ENCODE measurements around the gene ECM1. TPM values are rescaled to one million over a fixed set of nuclear protein-coding genes. Genes with fewer than 3 reads are reported as not detected.

The ECM1 gene
- polyA plus RNA-seq, 1 donor (not counting 4 experiments of a cell fraction or from before 2014, with no cell fraction given): 23.6 TPM

DNA sequence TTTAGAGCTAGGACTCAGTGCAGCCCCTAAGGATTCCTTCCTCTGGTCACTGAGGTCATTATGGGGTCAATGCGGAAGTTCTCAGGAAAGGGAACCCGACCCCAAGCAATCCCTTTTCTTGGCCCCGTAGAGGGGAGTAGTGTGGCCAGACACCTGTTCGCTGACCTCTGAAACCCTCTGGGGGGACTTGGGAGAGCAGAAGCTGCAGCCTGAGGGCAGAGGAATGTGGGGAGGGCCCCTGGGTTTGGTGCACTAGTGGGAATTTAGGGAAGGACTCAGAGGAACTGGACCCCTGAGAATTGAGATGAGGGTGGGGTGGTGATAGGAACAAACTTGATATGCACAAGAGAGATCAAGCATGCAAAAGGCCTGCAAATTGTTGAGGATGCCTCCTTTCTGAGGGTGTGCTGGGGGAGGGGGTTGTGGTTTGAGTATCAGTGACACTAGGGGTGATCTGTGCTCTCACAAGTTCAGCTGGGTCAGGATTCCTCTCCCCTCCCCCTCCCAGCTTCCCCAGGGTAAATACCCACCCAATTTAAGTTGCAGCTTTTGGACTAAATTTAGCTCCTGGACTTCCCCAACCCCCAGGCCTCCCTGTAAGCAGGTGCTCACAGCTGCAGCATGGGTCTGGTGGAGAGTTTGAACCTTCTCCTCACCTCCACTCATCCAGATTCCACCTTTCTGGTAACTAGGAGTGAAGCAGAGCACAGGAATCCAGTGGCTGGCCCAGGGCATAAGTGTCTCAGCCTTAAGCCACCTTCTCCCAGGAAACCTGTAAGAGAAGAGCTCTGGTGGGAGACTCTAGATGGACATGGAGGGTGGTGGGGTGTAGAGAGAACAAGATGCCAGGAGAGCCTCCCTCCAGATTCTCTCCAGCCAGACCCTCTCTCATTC is 54.8 kb downstream of the ECM1 start:
- no peak for FAIRE-seq
- DNase-seq (ENCODE audit: low read depth, low spot score): no peak
- peak overlapping the region in 2 of 3 experiments; percentile 1 to 74 for H3K4me3 ChIP-seq (ENCODE audit: control insufficient read depth in 2 of 3, extremely low read depth in 1 of 3, insufficient read depth in 2 of 3, low read depth in 1 of 3, low read length in 3 of 3)
- H3K9me3 ChIP-seq (ENCODE audit: control insufficient read depth, low read depth, low read length): no peaks in the 10 kb centered on the region
- peak overlapping the region; percentile 99 for H3K27ac ChIP-seq (ENCODE audit: control insufficient read depth, insufficient read depth, low read length)
- no peak for TF ChIP-seq EZH2 (IDR thresholded peaks at IDR 0.05; ENCODE audit: low read length)
- TF ChIP-seq, protein P1, sequence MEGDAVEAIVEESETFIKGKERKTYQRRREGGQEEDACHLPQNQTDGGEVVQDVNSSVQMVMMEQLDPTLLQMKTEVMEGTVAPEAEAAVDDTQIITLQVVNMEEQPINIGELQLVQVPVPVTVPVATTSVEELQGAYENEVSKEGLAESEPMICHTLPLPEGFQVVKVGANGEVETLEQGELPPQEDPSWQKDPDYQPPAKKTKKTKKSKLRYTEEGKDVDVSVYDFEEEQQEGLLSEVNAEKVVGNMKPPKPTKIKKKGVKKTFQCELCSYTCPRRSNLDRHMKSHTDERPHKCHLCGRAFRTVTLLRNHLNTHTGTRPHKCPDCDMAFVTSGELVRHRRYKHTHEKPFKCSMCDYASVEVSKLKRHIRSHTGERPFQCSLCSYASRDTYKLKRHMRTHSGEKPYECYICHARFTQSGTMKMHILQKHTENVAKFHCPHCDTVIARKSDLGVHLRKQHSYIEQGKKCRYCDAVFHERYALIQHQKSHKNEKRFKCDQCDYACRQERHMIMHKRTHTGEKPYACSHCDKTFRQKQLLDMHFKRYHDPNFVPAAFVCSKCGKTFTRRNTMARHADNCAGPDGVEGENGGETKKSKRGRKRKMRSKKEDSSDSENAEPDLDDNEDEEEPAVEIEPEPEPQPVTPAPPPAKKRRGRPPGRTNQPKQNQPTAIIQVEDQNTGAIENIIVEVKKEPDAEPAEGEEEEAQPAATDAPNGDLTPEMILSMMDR (optimal IDR thresholded peaks at IDR 0.05 in 1 of 3, IDR thresholded peaks at IDR 0.05 in 1 of 3, conservative IDR thresholded peaks at IDR 0.05 in 1 of 3; ENCODE audit: extremely low read depth in 1 of 3, insufficient read depth in 2 of 3, low read length in 3 of 3): no peak
- peaks cover 0 to 2% of the 10 kb centered on the region in 2 experiments for H3K36me3 ChIP-seq (ENCODE audit: control insufficient read depth in 2 of 2, extremely low read depth in 1 of 2, insufficient read depth in 2 of 2, low read length in 2 of 2)
- no peak overlapping the region for H2AFZ ChIP-seq (ENCODE audit: control insufficient read depth, low read length)
- H3K4me1 ChIP-seq (ENCODE audit: control insufficient read depth, extremely low read depth, insufficient read depth, low read length): peaks cover 51% of the 10 kb centered on the region
- H3K27me3 ChIP-seq (ENCODE audit: control insufficient read depth, extremely low read depth, insufficient read depth, low read length): no peaks in the 10 kb centered on the region
- H3K9me1 ChIP-seq (ENCODE audit: control insufficient read depth, extremely low read depth, insufficient read depth, low read length): peaks cover 3% of the 10 kb centered on the region
- peak overlapping the region; percentile 99 for H3K9ac ChIP-seq (ENCODE audit: control insufficient read depth, extremely low read depth, insufficient read depth, low read length)
- dilution Hi-C loops (cut with MboI; ENCODE audit: extremely low pct_ligation_motif_present, low sequenced_read_pairs): no loop called here
- peaks cover 19% of the 10 kb centered on the region for H3K79me2 ChIP-seq (ENCODE audit: control insufficient read depth, insufficient read depth, low read length)
- H3K4me2 ChIP-seq (ENCODE audit: control insufficient read depth, extremely low read depth, insufficient read depth, low read depth, low read length): peak overlapping the region; percentile 94
- H4K20me1 ChIP-seq (ENCODE audit: control insufficient read depth, extremely low read depth, insufficient read depth, low read length): peaks cover 3% of the 10 kb centered on the region

Small RNAs within 50 kb of the gene (small RNA-seq; reads per million reads assigned to genes)
- gene MIR4257 (ENCODE audit: insufficient read length in 3 of 3, low read depth in 3 of 3, low replicate concordance in 1 of 3): 0 reads per million in 3 experiments

Other genes starting within 250 kb of the ECM1 start
- 149 to 174 TPM (median 151 TPM) in 3 replicates for gene APH1A, start 239.1 kb upstream of the ECM1 start, polyA plus RNA-seq
- gene C1orf54, start 235.3 kb upstream of the ECM1 start, polyA plus RNA-seq: 0.94 to 2.0 TPM (median 1.4 TPM) in 3 replicates
- 14.5 to 15.6 TPM (median 15.0 TPM) in 3 replicates for gene CIART, start 225.6 kb upstream of the ECM1 start, polyA plus RNA-seq
- gene MRPS21, start 214.2 kb upstream of the ECM1 start, polyA plus RNA-seq: 82.5 to 159 TPM (median 149 TPM) in 3 replicates
- gene PRPF3, start 186.6 kb upstream of the ECM1 start, polyA plus RNA-seq: 26.6 to 37.1 TPM (median 28.9 TPM) in 3 replicates
- gene RPRD2, start 144.0 kb upstream of the ECM1 start, polyA plus RNA-seq: 7.0 to 13.5 TPM (median 9.1 TPM) in 3 replicates
- gene TARS2, start 20.7 kb upstream of the ECM1 start, polyA plus RNA-seq: 26.6 to 37.5 TPM (median 28.4 TPM) in 3 replicates
- 0.12 to 0.13 TPM in 2 of 3 replicates, not detected in the other for gene FALEC, start 7.6 kb downstream of the ECM1 start, polyA plus RNA-seq
- 7.0 to 22.8 TPM (median 7.0 TPM) in 3 replicates for gene ADAMTSL4, start 41.3 kb downstream of the ECM1 start, polyA plus RNA-seq
- 105 to 237 TPM (median 156 TPM) in 3 replicates for gene MCL1, start 71.5 kb downstream of the ECM1 start, polyA plus RNA-seq
- 76.8 to 157 TPM (median 102 TPM) in 3 replicates for gene ENSA, start 121.5 kb downstream of the ECM1 start, polyA plus RNA-seq
- gene GOLPH3L, start 189.0 kb downstream of the ECM1 start, polyA plus RNA-seq: 14.0 to 22.2 TPM (median 19.5 TPM) in 3 replicates
- 1.4 to 3.3 TPM (median 2.4 TPM) in 3 replicates for gene HORMAD1, start 212.8 kb downstream of the ECM1 start, polyA plus RNA-seq

Measured in keratinocyte (primary cell).